GM23248 (cell line): ENCODE measurements around the gene ZNF557. TPM values are rescaled to one million over a fixed set of nuclear protein-coding genes. Genes with fewer than 3 reads are reported as not detected.
A peak's percentile ranks its signal among the peaks of the same experiment; 100 is the strongest.
"Not testable (repeated sequence)": the region's sequence is repeated elsewhere in the genome, so short reads cannot be mapped to it uniquely, and the experiment has no call there.

Experiments used
- DNase-seq: peaks from one replicate; pipeline ENCODE4 v3.0.0-alpha.2; 2015
- H2AFZ ChIP-seq: fragments of 200-600 bp; sonication (generic); 2 replicates; pipeline ENCODE4 v1.6.1; 2016; ENCODE audit warnings: antibody characterized with exemption
- H3F3A ChIP-seq: fragments of 200-600 bp; sonication (generic); 2 replicates; pipeline ENCODE4 v1.6.1; 2016; ENCODE audit warnings: mild to moderate bottlenecking, antibody characterized with exemption, mixed run types; ENCODE audit not compliant: insufficient read depth
- H3K27ac ChIP-seq: fragments of 200-600 bp; sonication (generic); 2 replicates; pipeline ENCODE4 v1.5.1; 2016; ENCODE audit warnings: mild to moderate bottlenecking
- H3K27me3 ChIP-seq: fragments of 200-600 bp; sonication (generic); replicated peaks from 2 replicates; pipeline ENCODE4 v1.6.1; 2016; ENCODE audit warnings: mild to moderate bottlenecking; ENCODE audit not compliant: insufficient read depth
- H3K36me3 ChIP-seq: fragments of 200-600 bp; sonication (generic); 2 replicates; pipeline ENCODE4 v1.6.1; 2016; ENCODE audit warnings: low read depth, mild to moderate bottlenecking
- H3K4me1 ChIP-seq: fragments of 200-600 bp; sonication (generic); 2 replicates; pipeline ENCODE4 v1.6.1; 2016; ENCODE audit warnings: mild to moderate bottlenecking; ENCODE audit not compliant: insufficient read depth
- H3K4me2 ChIP-seq: fragments of 200-600 bp; sonication (generic); one replicate; pipeline ENCODE4 v1.6.1; 2016; ENCODE audit warnings: mild to moderate bottlenecking; ENCODE audit not compliant: unreplicated experiment
- H3K4me3 ChIP-seq: fragments of 200-600 bp; sonication (generic); 2 replicates; pipeline ENCODE4 v1.5.1; 2016; ENCODE audit warnings: mild to moderate bottlenecking
- H3K79me2 ChIP-seq: fragments of 200-600 bp; sonication (generic); 2 replicates; pipeline ENCODE4 v1.6.1; 2016; ENCODE audit warnings: mild to moderate bottlenecking; ENCODE audit not compliant: insufficient read depth
- H3K9ac ChIP-seq: fragments of 200-600 bp; sonication (generic); 2 replicates; pipeline ENCODE4 v1.6.1; 2016; ENCODE audit warnings: mild to moderate bottlenecking
- H3K9me2 ChIP-seq: fragments of 200-600 bp; sonication (generic); 2 replicates; pipeline ENCODE4 v1.6.1; 2016; ENCODE audit warnings: mixed run types, mild to moderate bottlenecking, moderate library complexity; ENCODE audit not compliant: insufficient read depth
- H3K9me3 ChIP-seq: fragments of 200-600 bp; sonication (generic); one replicate; pipeline ENCODE4 v1.6.1; 2017; ENCODE audit warnings: low read depth
- H4K20me1 ChIP-seq: fragments of 200-600 bp; sonication (generic); 2 replicates; pipeline ENCODE4 v1.6.0; 2016; ENCODE audit not compliant: insufficient read depth
- EZH2 ChIP-seq: fragments of 200-600 bp; sonication (generic); IDR thresholded peaks from 2 replicates; pipeline ENCODE4 v1.6.1; 2018; ENCODE audit warnings: antibody characterized with exemption, mild to moderate bottlenecking; ENCODE audit not compliant: insufficient read depth, poor library complexity, severe bottlenecking
- EZH2phosphoT487 ChIP-seq: fragments of 200-600 bp; sonication (generic); IDR thresholded peaks from 2 replicates; pipeline ENCODE4 v1.6.1; 2018; ENCODE audit warnings: antibody characterized with exemption, moderate library complexity, mild to moderate bottlenecking, low read depth; ENCODE audit not compliant: insufficient read depth
- WGBS, 2 experiments: methylation state at CpG; one replicate each; pipeline ENCODE4 v1.1.6; 2015 to 2017; ENCODE audit warnings: low lambda C conversion rate in 2 of 2, low coverage in 1 of 2; ENCODE audit errors: missing lambda C conversion rate in 2 of 2; 5-methylcytosine and 5-hydroxymethylcytosine counted together
- in situ Hi-C: fragments of 300-500 bp; cut with MboI; formaldehyde crosslinking; loops from 2 replicates; pipeline ENCODE4 v1.15.0; 2020
- polyA plus RNA-seq: library from polyadenylated mRNA; unstranded; fragments of >200 nt; fragmentation: Nextera tagmentation; extraction: Ambion mirVana; gene quantifications from 2 replicates; pipeline ENCODE4 v1.2.1, GENCODE V29; 2016
- total RNA-seq: library from RNA; depleted of rRNA; stranded (reverse); fragments of >200 nt; shearing (Covaris generic); gene quantifications from 2 replicates; pipeline ENCODE4 v1.2.3, GENCODE V29; 2014; rRNA removed

ZNF557 gene
- total RNA-seq (9.4 and 13.8 TPM in 2 replicates), polyA plus RNA-seq (4.6 and 4.7 TPM in 2 replicates)

- H3K9ac ChIP-seq, result peak within 1 kb of the TSS; percentile 93
- peak within 1 kb of the TSS; percentile 94 for H2AFZ ChIP-seq
- H3K27me3 ChIP-seq, result no peaks in the 10 kb centered on the region
- H3K9me3 ChIP-seq, result no peaks in the 10 kb centered on the region
- peak within 1 kb of the TSS; percentile 95 for H3K4me3 ChIP-seq
- peak; percentile 99 for DNase-seq
- WGBS, 2 experiments, result 1% methylated on average over 43 to 55 of the region's 56 CpGs
- H3K9me2 ChIP-seq, result no peaks in the 10 kb centered on the region
- in situ Hi-C loops, result no loop called here
- H3K27ac ChIP-seq, result peak within 1 kb of the TSS; percentile 68
- TF ChIP-seq EZH2phosphoT487 (no peak), EZH2 (no peak)
- H3F3A ChIP-seq, result peaks cover 11% of the 10 kb centered on the region; the same call in 1 of the 2 replicates
- H3K36me3 ChIP-seq, result peaks cover 17% of the 10 kb centered on the region
- peak within 1 kb of the TSS; percentile 95 for H3K4me2 ChIP-seq
- H4K20me1 ChIP-seq, result no peaks in the 10 kb centered on the region
- H3K79me2 ChIP-seq, result peaks cover 27% of the 10 kb centered on the region
- peaks cover 18% of the 10 kb centered on the region for H3K4me1 ChIP-seq
Observed at GRCh38 chr19:7069042-7069903, at the start of gene ZNF557. Gene ZNF557, plus strand, starts transcription at chr19:7069703. Its CDS starts 5,372 bp downstream, at chr19:7075075.

GRCh38 chr19:7021331-7021730 is 48.2 kb upstream of the ZNF557 start, which contains the start of gene MBD3L2B:
Gene MBD3L2B, minus strand, starts transcription at chr19:7021431. Its CDS starts 34 bp downstream, at chr19:7021397.
- H3K9ac ChIP-seq, H3K79me2 ChIP-seq, H3K9me2 ChIP-seq, H2AFZ ChIP-seq, H3K27ac ChIP-seq, H3K4me2 ChIP-seq, in situ Hi-C loops, H3K4me1 ChIP-seq, H3K36me3 ChIP-seq, H3K4me3 ChIP-seq, DNase-seq, H3F3A ChIP-seq, H3K27me3 ChIP-seq, H4K20me1 ChIP-seq, H3K9me3 ChIP-seq: not testable (repeated sequence)
- no CpG with 5 or more reads among the region's 6 CpGs for WGBS, 2 experiments

GRCh38 chr19:7028790-7029189 is 40.7 kb upstream of the ZNF557 start:
- H3K9me3 ChIP-seq, in situ Hi-C loops, H3K79me2 ChIP-seq, H3K4me1 ChIP-seq, H3K9me2 ChIP-seq, H3K9ac ChIP-seq, H3K36me3 ChIP-seq, H3K4me3 ChIP-seq, H3K27me3 ChIP-seq, H4K20me1 ChIP-seq, DNase-seq, H2AFZ ChIP-seq, H3K27ac ChIP-seq, H3K4me2 ChIP-seq, H3F3A ChIP-seq: not testable (repeated sequence)
- no CpG with 5 or more reads among the region's 1 CpG for WGBS, 2 experiments

GRCh38 chr19:7030278-7030677 is 39.2 kb upstream of the ZNF557 start, which contains the start of gene MBD3L5:
Gene MBD3L5, plus strand, starts transcription at chr19:7030578. Its CDS starts 34 bp downstream, at chr19:7030612.
- H3K4me3 ChIP-seq, H3F3A ChIP-seq, H3K27ac ChIP-seq, DNase-seq, H3K4me2 ChIP-seq, H3K9me2 ChIP-seq, H3K27me3 ChIP-seq, H2AFZ ChIP-seq, H3K9me3 ChIP-seq, H3K4me1 ChIP-seq, in situ Hi-C loops, H3K79me2 ChIP-seq, H4K20me1 ChIP-seq, H3K9ac ChIP-seq, H3K36me3 ChIP-seq: not testable (repeated sequence)
- no CpG with 5 or more reads among the region's 9 CpGs for WGBS, 2 experiments

- H3K27me3 ChIP-seq, H3K4me3 ChIP-seq, H3K9ac ChIP-seq, H3K79me2 ChIP-seq, H3K9me2 ChIP-seq, H3K9me3 ChIP-seq, in situ Hi-C loops, H3K27ac ChIP-seq, H2AFZ ChIP-seq, H3K4me1 ChIP-seq, H4K20me1 ChIP-seq, DNase-seq, H3F3A ChIP-seq, H3K4me2 ChIP-seq, H3K36me3 ChIP-seq: not testable (repeated sequence)
- WGBS, 2 experiments, result 56 to 86% methylated on average over 1 of the region's 9 CpGs
Observed at GRCh38 chr19:7040079-7040478, 29.4 kb upstream of the ZNF557 start, which contains the start of gene MBD3L4. Gene MBD3L4, minus strand, starts transcription at chr19:7040179. Its CDS starts 35 bp downstream, at chr19:7040144.

- H3K27ac ChIP-seq, DNase-seq, H3K79me2 ChIP-seq, H3K36me3 ChIP-seq, H3F3A ChIP-seq, in situ Hi-C loops, H3K27me3 ChIP-seq, H3K9ac ChIP-seq, H3K9me3 ChIP-seq, H3K4me2 ChIP-seq, H3K9me2 ChIP-seq, H3K4me3 ChIP-seq, H4K20me1 ChIP-seq, H3K4me1 ChIP-seq, H2AFZ ChIP-seq: not testable (repeated sequence)
- no CpG with 5 or more reads among the region's 2 CpGs for whole genome bisulfite sequencing, 2 experiments
Observed at GRCh38 chr19:7041563-7041962, 27.9 kb upstream of the ZNF557 start.

GRCh38 chr19:7049021-7049420 is 20.5 kb upstream of the ZNF557 start, which contains the start of gene MBD3L2:
Gene MBD3L2, plus strand, starts transcription at chr19:7049321. Its CDS starts 53 bp downstream, at chr19:7049374.
- H4K20me1 ChIP-seq, H3K9me2 ChIP-seq, H2AFZ ChIP-seq, H3K36me3 ChIP-seq, in situ Hi-C loops, H3F3A ChIP-seq, H3K4me3 ChIP-seq, H3K79me2 ChIP-seq, H3K4me2 ChIP-seq, H3K9ac ChIP-seq, H3K4me1 ChIP-seq, DNase-seq, H3K27me3 ChIP-seq, H3K9me3 ChIP-seq, H3K27ac ChIP-seq: not testable (repeated sequence)
- WGBS, 2 experiments, result no CpG with 5 or more reads among the region's 7 CpGs
